ENCODE results near the gene ZRANB2.

ZRANB2 gene

DNA sequence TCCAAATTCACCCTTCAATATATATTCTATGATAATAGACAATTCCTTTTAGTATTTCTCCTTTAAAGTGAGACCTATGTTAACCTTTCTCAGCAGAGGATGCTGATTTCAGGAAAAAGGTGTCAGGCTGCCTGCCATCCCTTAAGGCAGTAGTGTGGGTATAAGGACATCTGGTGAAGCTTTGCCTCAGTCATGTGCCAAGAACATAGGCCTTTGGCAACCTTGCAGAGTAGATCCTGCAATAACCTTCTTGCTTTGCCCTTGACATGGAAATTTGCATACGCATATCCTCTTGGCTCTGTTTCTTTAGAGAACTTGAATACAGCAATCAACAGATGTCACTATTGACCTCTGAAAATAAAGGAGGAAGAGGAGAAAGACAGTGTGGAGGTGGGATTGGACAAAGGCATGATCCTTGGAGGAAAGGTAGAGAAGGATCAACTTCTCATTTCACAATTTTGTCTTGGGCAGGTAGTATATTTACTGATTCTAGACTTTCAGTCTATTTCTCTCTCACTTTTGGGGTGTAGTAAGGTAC is 21.1 kb upstream of the ZRANB2 start:
- TF ChIP-seq, protein P1, sequence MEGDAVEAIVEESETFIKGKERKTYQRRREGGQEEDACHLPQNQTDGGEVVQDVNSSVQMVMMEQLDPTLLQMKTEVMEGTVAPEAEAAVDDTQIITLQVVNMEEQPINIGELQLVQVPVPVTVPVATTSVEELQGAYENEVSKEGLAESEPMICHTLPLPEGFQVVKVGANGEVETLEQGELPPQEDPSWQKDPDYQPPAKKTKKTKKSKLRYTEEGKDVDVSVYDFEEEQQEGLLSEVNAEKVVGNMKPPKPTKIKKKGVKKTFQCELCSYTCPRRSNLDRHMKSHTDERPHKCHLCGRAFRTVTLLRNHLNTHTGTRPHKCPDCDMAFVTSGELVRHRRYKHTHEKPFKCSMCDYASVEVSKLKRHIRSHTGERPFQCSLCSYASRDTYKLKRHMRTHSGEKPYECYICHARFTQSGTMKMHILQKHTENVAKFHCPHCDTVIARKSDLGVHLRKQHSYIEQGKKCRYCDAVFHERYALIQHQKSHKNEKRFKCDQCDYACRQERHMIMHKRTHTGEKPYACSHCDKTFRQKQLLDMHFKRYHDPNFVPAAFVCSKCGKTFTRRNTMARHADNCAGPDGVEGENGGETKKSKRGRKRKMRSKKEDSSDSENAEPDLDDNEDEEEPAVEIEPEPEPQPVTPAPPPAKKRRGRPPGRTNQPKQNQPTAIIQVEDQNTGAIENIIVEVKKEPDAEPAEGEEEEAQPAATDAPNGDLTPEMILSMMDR (IDR thresholded peaks at IDR 0.05; ENCODE audit: control extremely low read depth, extremely low read depth, low read depth, missing control alignments): no peak
- no peak for DNase-seq (ENCODE audit: extremely low spot score)
- ChIA-PET CTCF (interaction anchor here (0.8 kb wide), 1 partner anchor 19 kb away, joined by 3 read pairs; no protein-coding TSS in a partner anchor), POLR2A (no interaction called here)

DNA sequence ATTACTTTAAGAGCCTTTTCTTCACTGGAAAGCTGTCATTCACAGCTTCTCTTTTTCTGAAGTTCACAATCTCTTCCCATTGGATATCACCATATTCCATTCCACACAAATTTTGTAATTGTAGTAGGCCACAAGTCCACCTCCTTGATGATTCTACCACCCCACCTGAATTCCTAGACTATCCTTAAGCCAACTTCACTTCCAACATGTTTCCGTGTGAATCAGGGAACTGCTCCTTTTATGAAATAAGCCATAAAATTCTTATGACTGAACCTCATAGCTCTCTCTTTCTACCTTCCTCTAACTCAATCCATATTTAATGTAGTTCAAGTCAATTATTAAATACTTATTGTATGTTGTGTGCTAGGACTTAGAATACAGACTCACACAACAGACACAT is 16.6 kb upstream of the ZRANB2 start:
- ChIA-PET POLR2A (no interaction called here), CTCF (interaction anchor here (1.6 kb wide), 1 partner anchor 13 kb away, joined by 4 read pairs; no protein-coding TSS in a partner anchor)
- TF ChIP-seq, protein P1 (IDR thresholded peaks at IDR 0.05; ENCODE audit: control extremely low read depth, extremely low read depth, low read depth, missing control alignments): no peak
- DNase-seq (ENCODE audit: extremely low spot score): no peak

DNA sequence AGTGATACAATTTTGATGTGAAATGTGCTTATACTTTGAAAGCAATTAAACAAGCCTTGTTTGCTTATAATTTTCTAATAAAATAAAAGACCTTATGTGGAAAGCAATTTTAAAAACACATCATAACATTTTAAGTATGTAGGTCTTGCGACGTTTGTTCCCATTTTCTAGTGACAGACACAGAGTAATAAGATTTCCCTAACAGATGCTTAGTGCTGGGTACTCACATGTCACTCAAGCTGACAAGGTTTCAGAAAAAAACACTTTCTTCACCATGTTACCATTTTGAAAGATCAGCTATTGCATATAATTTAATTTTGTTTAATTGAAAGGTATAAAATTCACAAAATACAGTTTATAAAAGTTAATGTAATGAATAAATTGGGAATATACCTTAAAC is 14.1 kb upstream of the ZRANB2 start:
- DNase-seq (ENCODE audit: extremely low spot score): no peak
- CTCF ChIA-PET: interaction anchor here (1.4 to 2.5 kb wide), 3 partner anchors 9 to 943 kb away, joined by 4 to 8 read pairs (median 4); partner anchors contain the start of gene ZRANB2
- TF ChIP-seq, protein P1 (IDR thresholded peaks at IDR 0.05; ENCODE audit: control extremely low read depth, extremely low read depth, low read depth, missing control alignments): no peak
- POLR2A ChIA-PET: no interaction called here

DNA sequence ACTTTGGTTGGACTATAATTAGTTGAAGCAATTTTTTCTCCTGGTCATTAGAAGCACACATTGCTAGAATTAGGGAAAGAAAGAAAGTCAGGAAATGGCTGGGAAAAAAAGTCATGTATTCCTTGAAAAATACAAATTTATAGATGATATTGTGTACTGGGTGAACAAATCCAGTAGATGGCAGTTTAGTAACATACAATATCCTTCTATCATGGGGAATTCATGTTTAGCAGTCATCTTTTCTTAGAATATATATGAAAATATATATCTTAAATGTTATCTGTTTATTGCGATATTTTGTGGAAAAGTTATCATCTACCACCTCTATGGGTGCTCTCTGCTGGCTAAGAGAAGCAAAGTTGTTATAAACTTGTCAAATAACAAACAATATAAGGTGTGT is 13.1 kb upstream of the ZRANB2 start:
- DNase-seq (ENCODE audit: extremely low spot score): no peak
- POLR2A ChIA-PET: no interaction called here
- CTCF ChIA-PET: no interaction called here
- TF ChIP-seq, protein P1 (IDR thresholded peaks at IDR 0.05; ENCODE audit: control extremely low read depth, extremely low read depth, low read depth, missing control alignments): peak; percentile 38

DNA sequence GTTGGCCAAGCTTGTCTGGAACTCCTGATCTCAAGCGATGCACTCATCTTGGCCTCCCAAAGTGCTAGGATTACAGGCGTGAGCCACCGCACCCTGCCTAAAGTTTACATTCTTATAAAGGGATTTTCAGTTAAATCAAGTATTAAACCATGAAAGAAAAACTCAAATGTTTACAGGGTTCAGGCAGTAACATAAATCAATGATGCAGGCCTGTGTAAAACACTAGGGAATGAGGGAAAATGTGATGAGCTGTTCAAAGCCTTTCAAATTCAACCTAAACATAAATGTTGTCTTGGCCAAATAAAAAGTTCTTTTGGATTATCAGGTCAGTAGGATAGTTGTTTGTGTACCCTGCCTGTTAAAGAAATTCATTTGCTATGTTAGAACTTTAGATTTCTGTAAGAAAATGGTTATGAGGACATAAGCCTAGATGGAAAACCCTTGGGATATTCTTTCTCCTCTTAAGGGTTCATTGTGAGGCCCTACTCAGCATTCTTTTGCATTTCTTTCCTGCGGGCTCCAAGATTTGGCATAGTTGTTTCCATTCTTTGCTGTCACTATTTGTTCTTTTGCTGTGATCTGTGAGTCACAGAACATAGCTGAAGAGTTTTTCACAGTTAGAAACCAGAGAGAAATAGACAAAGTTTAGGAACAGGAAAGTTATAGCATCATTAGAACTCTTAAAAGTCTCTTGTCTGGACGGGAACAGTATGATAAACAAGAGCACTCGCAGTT is 8.9 kb upstream of the ZRANB2 start:
- DNase-seq (ENCODE audit: extremely low spot score): no peak
- ChIA-PET POLR2A (no interaction called here), CTCF (no interaction called here)
- TF ChIP-seq, protein P1 (IDR thresholded peaks at IDR 0.05; ENCODE audit: control extremely low read depth, extremely low read depth, low read depth, missing control alignments): no peak

DNA sequence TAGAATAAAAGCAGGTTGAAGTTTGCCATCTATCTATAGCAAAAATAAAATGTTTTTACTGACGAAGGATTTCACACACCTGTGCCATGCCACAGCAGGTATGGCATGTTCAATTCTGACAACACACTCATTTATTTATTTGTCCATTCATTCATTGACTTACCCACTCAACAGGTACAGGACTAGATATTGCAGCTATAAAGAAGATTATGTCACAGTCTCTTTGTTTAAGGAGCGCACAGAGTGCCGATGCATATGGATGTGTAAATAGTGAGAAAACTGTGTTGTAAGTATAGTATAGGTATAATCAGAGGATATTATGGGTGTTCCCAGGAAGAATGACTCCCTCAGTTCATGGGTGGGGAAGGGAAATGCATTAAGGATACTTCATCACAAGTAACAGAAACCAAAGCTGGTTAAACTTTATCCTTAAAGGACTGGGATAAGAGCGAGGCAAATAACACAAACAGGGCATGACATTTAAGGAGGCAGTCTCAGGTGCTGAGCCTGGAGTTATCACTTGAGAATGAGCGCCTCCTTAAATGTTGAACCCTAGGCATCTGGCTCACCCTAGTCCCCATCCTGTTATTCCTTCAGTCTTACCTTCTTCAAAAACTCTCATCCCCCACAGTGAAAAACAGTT is 7.9 kb upstream of the ZRANB2 start:
- POLR2A ChIA-PET: no interaction called here
- DNase-seq (ENCODE audit: extremely low spot score): no peak
- TF ChIP-seq, protein P1 (IDR thresholded peaks at IDR 0.05; ENCODE audit: control extremely low read depth, extremely low read depth, low read depth, missing control alignments): no peak
- CTCF ChIA-PET: no interaction called here

Data from GM10248 (cell line).